GM21737 (cell line): ENCODE data around the gene RPS27L.
A peak's percentile ranks its signal among the peaks of the same experiment; 100 is the strongest.

Experiments
- ATAC-seq: cut with Tn5 transposase; IDR thresholded peaks from one replicate; pipeline ENCODE4 v1.9.1; 2021; ENCODE audit warnings: mild to moderate bottlenecking, moderate library complexity; ENCODE audit not compliant: unreplicated experiment

Gene RPS27L

DNA sequence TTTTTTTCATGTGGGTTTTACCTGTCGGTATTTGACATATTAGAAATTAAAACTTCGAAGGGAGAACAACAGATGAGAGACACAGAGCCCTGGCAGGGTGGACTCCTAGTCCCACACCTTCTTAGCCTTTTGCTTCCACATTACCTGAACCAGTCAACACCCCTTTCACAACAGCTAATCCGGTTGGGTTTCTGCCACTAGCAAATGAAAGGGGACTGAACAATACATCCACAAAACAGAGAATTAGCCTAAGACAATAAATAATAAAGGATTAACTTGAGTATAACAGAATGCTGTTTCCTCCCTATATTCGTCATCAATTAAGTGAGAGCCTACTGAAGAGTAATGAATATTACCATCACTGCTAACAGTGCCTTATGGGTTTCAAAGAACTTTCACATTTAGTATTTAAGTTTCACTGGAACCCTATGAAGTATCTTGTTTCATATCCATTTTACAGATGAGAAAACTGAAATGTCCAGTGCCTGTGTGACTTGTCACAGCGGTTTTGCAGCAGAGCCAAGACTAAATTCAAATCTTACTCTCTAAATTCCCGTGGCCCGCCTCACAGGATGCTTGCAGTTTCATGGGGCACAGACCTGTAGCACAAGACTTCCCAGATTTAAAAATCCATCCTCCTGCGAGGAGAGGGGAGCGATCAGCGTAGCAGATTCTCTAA, 31.1 kb upstream of the RPS27L start:
- ATAC-seq = no peak

DNA sequence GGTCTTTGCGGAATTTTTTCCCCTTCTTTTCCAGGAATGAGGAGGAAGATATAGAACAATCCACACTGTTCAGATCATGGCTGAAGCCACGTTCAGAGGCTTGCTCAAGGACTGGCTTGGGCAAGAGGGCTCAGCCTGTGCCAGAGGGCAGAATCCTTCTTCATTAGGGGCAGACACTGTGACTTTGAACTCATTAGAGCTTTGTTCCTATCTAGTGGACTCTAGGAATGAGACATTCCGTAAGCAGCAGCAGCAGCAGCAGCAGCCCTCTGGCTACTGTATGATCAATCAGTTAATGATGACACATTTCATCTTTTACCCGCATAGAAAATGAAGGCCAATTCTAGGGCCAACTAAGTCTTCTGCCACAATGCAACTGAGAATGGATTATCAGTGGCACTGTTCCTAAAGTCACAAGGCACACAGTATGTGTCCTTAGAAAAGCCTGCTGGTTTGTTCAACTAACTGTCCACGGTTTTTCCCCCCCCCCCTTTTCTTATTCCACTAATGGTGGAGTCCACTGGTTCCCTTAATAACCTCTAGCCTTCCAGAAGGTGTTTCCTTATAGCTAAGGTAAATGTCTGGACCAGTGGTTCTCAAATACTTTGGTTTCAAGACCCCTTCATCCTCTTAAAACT, 30.4 kb upstream of the RPS27L start:
- no peak for ATAC-seq

DNA sequence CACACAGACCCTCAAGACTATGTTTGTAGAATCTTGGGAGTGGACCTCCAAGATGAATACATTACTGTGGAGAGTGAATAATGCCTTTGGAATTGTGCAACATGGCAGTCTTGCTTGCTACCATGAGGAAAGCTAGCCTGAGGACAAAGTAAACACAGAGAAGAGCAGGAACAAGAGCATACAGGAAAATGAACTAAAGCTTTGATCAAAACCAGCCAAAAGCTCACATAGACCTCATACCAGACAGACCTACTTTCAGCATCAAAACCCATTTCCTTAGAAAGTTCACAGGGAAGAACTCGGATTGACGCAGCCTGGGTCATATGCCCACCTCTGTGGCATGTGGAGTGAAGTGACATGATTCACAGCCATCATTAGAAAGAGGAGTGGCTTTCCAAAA, 28.8 kb upstream of the RPS27L start:
- ATAC-seq = no peak

DNA sequence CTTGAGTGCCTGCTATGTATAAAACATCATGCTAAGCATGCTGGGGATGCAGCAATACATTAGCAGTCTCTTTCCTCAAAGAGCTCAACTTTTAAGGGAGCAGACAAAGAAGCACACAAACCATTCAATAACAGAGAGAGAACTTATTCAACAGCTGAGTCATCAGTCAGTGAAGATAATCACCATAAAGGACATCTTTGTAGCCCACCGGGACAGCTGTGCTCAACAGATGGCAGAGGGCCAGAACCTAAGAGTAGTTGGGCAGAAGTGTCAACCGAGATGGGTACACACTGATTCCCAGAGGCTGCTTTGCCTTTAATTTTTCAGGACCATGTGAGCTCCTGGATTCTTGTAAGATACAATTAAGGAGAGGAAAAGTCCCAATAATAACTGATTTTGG, 27.9 kb upstream of the RPS27L start:
- ATAC-seq = no peak

DNA sequence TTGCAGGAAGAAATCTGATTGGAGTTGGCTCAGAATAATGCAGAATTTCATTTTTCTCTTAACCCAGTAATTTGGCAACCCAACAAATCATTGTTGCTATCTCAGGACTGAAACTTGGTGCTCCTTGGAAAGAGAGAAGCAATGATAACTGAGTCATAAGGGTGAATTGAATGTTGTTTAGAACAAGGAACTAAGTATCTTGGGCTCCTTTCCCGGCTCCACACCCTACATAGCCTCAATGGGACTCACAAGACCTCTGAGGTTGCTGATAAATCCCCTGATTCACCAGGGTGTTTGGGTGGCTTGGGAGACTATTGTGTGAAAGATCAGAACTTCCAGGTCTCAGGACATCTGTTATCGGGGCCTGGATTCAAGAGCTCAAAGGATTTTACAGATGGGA, 24.4 kb upstream of the RPS27L start:
- ATAC-seq = no peak

DNA sequence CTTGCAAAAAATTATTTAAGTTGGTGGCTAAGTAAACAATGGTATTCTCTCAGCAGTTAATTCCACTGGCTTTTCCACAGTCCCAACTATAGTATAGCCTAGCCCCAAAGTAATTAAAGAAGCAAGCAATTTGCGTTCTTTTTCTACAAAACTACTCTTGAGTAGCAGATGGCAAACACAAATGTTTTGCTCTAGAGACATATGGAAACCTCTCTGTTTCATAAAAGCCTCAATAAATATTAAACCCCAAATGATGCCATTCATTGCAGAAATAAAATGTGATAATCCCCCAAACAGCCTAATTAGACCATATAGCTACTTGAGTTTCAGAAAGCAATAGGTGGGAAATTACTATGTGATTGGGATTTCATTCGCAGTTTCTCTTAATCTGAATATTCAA, 23.5 kb upstream of the RPS27L start:
- no peak for ATAC-seq

DNA sequence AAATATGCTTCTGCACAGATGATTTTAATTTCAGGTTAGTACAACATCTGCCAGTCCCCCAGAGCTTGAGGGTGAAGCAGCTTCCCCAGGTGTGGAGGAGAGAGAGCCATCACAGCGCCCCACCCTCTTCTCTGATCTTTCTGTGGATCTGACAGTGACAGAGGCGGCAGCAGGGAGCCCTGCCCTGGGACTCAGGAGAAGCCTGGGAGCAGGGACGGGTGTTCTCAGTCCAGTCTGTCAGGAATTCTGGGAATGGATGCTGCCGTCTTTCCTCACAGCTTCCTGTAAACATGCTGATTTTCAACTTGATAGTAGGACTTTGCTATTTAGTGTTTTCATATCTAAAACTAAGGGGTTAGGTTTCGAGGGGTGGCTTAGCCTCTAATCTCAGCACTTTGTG, 20.8 kb upstream of the RPS27L start:
- no peak for ATAC-seq

DNA sequence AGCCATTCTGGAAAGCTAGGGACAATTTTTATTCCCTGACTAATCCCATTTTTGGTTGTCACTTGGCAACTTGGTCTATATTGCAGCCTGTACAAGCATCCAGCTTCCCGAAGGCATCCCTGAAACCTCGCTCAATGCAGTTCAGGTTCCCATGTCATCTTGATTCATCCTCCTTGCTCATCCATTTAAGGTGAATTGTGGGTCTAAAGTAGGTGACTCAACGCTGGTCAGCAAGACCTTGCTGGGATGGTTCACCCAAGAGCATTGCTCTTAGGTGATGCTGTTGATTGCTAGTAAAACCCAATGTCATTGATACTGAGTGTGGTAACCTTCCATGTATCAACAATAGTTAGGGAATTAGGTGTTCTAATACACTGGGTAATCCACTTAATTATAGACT, 19.0 kb upstream of the RPS27L start:
- no peak for ATAC-seq

DNA sequence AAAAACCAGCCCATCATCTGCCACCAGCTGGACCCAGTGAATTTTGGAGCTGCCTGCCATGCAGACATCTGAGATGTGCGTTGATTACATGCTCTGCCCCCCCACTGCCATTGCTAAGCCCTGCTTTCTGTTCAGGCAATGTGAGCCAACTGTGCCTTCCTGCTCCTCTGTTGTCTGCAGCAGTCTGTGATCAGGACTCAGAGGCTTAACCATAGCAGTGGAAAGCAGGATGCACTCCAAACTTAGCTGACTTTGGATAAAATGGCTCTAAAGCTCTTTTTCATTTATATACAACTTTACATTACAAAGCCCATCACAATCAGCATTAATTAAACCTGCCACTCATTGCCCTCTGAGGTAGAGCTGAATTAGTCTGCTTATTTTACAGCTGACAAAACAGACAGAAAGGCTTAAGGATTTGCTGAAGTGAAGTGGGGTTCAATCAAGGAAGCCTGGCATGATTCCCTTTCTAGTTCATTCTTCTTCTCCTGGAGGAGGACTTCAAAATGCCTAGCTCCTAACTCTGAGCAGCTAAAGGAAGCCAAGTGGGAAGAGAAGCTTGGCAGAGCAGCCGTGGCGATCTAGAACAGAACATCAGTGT, 15.7 kb upstream of the RPS27L start:
- no peak for ATAC-seq

DNA sequence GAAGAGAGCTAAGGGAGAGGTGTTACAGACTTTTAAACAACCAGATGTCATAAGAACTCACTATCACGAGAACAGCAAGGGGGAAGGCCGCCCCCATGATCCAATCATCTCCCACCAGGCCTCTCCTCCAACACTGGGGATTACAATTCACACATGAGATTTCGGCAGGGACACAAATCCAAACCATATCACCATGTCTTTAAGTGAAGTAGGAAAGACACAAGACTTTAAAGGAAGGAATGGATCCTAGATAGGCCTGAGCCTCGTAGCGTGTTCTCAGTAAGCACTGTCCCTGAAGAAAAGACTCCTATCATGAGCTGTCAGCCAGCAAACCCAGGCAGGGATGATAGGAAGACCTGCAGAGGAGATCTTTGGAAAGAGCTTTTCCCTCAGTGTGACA, 15.1 kb upstream of the RPS27L start:
- ATAC-seq = no peak

DNA sequence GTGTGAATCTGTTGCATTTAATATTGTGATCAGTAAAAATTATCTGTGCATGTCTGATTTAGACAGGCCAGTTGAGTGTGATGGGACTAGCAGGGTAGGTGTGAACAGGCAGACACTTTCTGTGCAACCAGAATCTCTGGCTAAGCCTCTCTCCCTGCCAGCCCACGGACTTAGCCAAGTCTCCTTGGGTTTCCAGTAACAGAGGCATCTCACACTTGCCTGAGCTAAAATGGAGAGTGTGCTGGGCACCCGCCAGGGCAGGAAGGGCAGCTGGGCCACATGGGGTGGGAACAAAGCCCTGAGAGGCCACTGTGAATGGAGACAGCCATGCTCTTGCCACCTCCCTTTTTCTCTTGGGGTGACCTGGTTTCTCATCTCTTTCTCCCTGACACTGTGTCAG, 12.5 kb upstream of the RPS27L start:
- ATAC-seq = no peak

DNA sequence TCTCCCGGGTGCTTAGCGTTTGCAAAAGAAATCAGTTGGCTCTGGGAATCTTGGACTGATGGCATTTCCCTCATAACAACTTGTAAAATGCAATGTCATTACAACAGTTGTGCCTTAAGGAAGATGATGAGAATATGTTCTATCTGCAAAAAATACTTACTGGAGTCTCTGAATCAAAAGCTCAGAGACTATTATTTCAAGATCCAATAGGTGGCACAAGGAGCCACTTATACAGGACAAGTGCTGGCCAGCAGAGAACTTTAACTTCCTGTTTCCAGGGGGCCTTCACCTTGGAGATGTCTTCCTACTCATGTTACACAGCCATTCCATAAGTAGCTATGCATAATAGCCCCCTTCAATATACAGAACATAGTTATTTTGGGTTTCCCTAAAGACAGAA, 8.9 kb upstream of the RPS27L start:
- no peak for ATAC-seq

DNA sequence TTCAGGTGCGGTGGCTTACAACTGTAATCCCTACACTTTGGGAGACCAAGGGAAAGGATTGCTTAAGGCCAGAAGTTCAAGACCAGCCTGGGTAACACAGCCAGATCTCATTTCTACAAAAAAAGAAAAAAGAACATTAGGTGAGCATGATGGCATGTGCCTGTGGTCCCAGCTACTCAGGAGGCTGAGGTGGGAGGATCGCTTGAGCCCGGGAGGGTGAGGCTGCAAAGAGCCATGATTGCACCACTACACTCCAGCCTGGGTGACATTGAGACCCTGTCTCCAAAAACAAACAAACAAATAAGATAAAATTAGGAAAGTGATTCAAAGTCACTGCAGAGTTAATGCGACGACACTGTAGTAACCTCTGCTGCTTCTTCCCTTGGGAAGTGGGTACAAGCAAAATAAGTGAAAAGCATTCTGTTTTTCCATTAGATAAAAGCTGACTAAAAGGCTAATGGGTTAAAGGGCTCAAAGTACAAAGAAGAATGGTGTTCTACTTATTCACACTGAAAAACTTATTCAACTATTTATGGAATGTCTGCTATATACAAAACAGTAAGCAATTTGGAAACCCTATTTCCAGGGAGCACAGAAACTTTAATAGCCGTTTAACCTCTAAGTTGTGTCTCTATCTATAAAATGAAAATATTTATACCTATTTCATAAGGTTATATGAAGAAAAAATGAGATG, 8.0 kb upstream of the RPS27L start:
- ATAC-seq = no peak

DNA sequence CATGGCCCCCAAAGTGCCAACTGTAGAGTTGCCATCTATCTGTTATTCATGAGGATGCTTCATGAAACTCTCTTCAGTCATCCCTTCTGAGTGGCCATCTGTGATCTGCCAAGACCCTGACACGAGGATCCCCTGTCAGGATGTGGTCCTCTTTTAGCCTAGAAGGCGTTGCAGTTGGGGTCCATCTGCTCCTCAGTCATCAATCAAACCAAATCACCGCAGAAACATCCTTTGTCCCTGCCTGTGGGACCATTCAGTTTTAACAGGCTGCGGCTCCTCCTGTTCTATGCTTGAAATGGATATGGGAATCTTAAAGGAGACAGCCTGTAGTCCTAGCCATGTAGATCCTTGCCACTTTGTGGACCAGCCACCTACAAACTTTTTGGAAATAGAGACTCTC, 5.9 kb upstream of the RPS27L start:
- no peak for ATAC-seq

DNA sequence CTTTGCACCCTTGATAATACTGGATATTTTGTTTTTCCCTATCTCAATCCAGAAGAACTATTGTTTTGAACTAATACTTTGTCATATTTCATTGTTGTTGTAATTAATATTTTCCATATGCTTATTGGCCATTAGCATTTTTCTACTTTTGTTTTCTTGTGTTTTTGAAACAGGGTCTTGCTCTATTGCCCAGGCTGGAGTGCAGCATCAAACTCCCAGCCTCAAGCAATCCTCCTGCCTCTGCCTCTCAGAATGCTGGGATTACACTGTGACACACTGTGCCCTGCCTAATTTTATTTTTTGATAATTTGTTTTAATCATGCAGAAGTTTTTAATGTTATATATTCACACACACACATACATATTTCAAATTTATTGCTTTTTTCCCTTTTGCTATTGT, 3.4 kb upstream of the RPS27L start:
- ATAC-seq = no peak

DNA sequence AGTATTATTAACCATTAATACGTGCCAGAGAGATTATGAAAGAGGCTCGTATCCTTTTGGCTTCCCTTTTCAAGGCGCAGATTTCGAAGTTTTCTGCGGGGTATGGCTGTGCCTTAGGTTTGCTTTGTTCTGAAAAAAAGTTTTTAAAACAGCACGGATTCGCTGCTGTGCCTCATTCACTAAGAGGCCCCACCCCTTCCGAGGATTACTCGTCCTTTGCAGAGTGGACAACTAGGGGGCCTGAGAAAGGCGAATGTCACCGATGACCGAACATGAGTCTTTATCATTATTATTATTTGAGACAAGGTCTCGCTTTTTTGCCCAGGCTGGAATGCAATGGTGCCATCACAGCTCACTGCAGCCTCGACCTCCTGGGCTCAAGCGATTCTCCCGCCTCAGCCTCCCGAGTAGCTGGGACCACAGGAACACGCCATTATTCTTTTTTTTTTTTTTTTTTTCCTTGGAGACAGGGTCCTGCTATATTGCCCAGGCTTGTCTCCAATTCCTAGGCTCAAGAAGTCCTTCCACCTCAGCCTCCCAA, 684 bp upstream of the RPS27L start:
- ATAC-seq = peak; percentile 11

DNA sequence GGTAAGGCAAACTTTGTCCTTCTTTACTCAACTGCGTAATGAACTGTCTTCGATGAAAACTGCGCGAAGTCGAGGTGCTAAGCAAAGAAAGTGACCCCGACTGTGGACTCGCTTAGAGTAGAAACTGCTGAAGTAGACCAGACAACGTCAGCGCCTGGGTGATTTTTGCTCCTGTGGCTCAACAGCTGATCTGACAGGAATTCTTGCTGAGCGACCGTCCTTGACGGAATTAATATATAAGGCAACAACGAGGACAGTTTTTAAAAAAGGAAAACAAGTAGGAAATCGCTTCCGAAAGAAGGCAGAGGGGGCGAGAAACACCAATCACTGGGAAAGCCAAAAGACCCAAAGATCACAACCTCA, 541 bp downstream of the RPS27L start:
- no peak for ATAC-seq

DNA sequence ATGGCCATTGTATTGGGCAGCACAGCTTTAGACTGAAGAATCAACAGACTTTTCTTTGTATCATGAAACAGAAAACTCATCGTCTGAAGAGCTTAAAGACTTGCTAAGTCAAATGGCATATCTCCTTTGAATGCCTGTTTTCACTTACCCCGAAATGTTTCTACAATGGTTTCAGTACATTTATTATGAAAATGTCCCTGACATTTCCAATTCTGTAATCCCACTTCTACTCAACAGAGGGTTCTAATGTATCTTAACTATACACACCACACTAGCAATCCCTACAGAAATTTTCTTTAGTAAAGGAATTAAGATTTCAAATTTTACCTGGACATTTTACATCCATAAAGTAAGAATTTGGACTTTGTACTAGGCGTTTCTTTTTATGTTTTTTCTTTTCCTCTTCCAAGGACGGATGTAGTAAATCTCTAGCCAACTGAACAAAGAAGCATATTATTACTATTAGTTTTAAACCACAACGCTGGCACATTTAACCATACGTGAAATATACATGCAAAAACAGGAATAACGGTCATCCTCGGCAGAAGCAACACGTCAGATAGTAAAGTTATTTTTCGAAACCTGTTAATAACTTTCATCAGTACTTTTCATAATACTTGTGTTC, 1.1 kb downstream of the RPS27L start:
- ATAC-seq = no peak

DNA sequence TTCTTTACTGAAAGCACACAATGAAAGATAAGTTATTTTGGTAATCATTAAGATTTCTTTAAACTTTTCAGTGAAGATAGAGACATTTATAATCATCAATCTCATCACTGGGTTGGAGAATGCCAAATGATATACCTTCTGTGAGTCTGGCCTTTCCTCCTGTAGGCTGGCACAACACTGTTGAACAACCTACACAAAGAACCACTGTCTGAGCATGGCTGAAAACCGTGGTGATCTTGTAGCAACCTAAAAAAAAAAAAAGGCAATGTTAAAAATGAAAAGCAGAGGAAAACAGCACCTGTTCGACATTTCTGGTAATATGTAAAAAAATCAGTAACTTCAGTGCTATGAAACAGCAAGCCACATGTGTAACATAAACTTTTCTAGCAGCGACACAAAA, 1.8 kb downstream of the RPS27L start:
- ATAC-seq = no peak

DNA sequence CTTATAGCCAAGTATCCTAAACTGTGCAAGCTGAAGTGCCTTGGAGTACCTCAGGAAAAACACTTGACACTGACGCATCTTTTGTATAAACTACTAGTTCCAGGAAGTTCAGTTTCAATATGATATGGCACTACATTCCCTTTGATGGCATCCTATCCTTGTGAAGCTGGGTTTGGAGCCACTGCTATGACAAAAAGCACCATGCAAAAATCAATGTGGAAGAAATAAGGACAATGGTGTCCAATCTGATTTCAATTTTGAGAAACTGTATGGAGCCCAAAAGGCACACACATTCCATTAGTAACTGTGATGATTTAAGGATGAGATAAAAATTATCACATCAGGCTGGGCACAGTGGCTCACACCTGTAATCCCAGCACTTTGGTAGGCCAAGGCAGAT, 5.6 kb downstream of the RPS27L start:
- no peak for ATAC-seq

DNA sequence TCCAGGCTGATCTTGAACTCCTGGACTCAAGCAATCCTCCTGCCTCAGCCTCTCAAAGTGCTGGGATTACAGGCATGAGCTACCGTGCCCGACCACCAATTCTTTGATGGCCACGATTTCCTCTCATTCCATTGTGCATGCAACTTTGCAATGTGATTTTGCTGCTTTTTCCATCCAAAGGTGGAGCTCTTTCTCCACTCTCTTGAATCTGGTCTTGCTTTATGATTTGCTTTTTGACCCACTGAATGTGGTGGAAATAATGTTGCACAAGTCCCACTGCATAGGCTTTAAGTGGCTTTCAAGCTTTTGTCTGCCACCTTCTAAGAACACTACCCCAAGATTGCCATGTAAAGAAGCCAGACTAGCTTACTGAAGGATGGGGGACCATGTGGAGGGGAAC, 10.6 kb downstream of the RPS27L start:
- no peak for ATAC-seq
